ENCODE data around the gene RBM11.

GRCh38 chr21:14243461-14243860 lies 27.5 kb downstream of the RBM11 start:
- no peak for TF ChIP-seq CTCF (IDR thresholded peaks at IDR 0.05; ENCODE audit: low read depth, low read length, missing input control)
- no peak for TF ChIP-seq JUND (IDR thresholded peaks at IDR 0.05)
- TF ChIP-seq EGR1 (IDR thresholded peaks at IDR 0.05; ENCODE audit: low read depth in 2 of 2) = no peak
- TF ChIP-seq, protein P1, sequence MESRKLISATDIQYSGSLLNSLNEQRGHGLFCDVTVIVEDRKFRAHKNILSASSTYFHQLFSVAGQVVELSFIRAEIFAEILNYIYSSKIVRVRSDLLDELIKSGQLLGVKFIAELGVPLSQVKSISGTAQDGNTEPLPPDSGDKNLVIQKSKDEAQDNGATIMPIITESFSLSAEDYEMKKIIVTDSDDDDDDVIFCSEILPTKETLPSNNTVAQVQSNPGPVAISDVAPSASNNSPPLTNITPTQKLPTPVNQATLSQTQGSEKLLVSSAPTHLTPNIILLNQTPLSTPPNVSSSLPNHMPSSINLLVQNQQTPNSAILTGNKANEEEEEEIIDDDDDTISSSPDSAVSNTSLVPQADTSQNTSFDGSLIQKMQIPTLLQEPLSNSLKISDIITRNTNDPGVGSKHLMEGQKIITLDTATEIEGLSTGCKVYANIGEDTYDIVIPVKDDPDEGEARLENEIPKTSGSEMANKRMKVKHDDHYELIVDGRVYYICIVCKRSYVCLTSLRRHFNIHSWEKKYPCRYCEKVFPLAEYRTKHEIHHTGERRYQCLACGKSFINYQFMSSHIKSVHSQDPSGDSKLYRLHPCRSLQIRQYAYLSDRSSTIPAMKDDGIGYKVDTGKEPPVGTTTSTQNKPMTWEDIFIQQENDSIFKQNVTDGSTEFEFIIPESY (IDR thresholded peaks at IDR 0.05) = no peak
- TF ChIP-seq, protein P2, sequence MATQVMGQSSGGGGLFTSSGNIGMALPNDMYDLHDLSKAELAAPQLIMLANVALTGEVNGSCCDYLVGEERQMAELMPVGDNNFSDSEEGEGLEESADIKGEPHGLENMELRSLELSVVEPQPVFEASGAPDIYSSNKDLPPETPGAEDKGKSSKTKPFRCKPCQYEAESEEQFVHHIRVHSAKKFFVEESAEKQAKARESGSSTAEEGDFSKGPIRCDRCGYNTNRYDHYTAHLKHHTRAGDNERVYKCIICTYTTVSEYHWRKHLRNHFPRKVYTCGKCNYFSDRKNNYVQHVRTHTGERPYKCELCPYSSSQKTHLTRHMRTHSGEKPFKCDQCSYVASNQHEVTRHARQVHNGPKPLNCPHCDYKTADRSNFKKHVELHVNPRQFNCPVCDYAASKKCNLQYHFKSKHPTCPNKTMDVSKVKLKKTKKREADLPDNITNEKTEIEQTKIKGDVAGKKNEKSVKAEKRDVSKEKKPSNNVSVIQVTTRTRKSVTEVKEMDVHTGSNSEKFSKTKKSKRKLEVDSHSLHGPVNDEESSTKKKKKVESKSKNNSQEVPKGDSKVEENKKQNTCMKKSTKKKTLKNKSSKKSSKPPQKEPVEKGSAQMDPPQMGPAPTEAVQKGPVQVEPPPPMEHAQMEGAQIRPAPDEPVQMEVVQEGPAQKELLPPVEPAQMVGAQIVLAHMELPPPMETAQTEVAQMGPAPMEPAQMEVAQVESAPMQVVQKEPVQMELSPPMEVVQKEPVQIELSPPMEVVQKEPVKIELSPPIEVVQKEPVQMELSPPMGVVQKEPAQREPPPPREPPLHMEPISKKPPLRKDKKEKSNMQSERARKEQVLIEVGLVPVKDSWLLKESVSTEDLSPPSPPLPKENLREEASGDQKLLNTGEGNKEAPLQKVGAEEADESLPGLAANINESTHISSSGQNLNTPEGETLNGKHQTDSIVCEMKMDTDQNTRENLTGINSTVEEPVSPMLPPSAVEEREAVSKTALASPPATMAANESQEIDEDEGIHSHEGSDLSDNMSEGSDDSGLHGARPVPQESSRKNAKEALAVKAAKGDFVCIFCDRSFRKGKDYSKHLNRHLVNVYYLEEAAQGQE (IDR thresholded peaks at IDR 0.05) = no peak
- no peak for TF ChIP-seq RXRA (IDR thresholded peaks at IDR 0.05)
- no peak for TF ChIP-seq TAF1 (conservative IDR thresholded peaks at IDR 0.05)
- TF ChIP-seq, protein P3, sequence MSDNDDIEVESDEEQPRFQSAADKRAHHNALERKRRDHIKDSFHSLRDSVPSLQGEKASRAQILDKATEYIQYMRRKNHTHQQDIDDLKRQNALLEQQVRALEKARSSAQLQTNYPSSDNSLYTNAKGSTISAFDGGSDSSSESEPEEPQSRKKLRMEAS (IDR thresholded peaks at IDR 0.05) = no peak
- no peak for TF ChIP-seq SP1 (IDR thresholded peaks at IDR 0.05)
- TF ChIP-seq FOXA2 (IDR thresholded peaks at IDR 0.05) = no peak
- no peak for TF ChIP-seq GABPA (IDR thresholded peaks at IDR 0.05 in 1 of 2, conservative IDR thresholded peaks at IDR 0.05 in 1 of 2)
- TF ChIP-seq NR2F2 (IDR thresholded peaks at IDR 0.05) = no peak

Data from liver (tissue), 3 donors.